Gastroesophageal sphincter (tissue), 2 donors: Measurements from ENCODE around the gene TTBK2.

ENCODE experiments used
- POLR2A ChIP-seq, 2 donors: fragments of 450-650 bp; IDR thresholded peaks; one replicate each; pipeline ENCODE4 v1.6.1; 2017; ENCODE audit warnings: antibody characterized with exemption in 2 of 2, mild to moderate bottlenecking in 2 of 2, moderate library complexity in 1 of 2
- POLR2AphosphoS5 ChIP-seq: sonication (generic); formaldehyde crosslinking; IDR thresholded peaks from one replicate; pipeline ENCODE4 v1.6.1; 2017; ENCODE audit warnings: antibody characterized with exemption

GRCh38 chr15:42891569-42891968, 29.0 kb downstream of the TTBK2 start:
- TF ChIP-seq POLR2A (IDR thresholded peaks at IDR 0.05) (no peak), POLR2AphosphoS5 (no peak)
